SK-N-SH treated with all-trans-retinoic acid at 6 μM for 48 hours (cell line): ENCODE measurements around the gene FHOD3.

Experiments used
- ATAC-seq: fragments of 200-7000 bp; cut with Tn5 transposase; 3 replicates; pipeline ENCODE4 v1.9.1; 2020; ENCODE audit warnings: mild to moderate bottlenecking, moderate library complexity
- BACH2 ChIP-seq: fragments of 250-450 bp; sonication (Bioruptor Pico); IDR thresholded peaks from 2 replicates; pipeline ENCODE4 v1.9.0; 2021; ENCODE audit warnings: mild to moderate bottlenecking, borderline replicate concordance
- CSDC2 ChIP-seq: fragments of 250-450 bp; sonication (Bioruptor Pico); IDR thresholded peaks from 2 replicates; pipeline ENCODE4 v1.5.0; 2020; ENCODE audit warnings: mild to moderate bottlenecking, moderate library complexity
- ESRRG ChIP-seq: fragments of 250-450 bp; sonication (Bioruptor Pico); IDR thresholded peaks from 2 replicates; pipeline ENCODE4 v1.6.1; 2021; ENCODE audit warnings: mild to moderate bottlenecking
- ISL1 ChIP-seq: fragments of 250-450 bp; sonication (Bioruptor Pico); IDR thresholded peaks from 2 replicates; pipeline ENCODE4 v2.1.2; 2022; ENCODE audit warnings: mild to moderate bottlenecking, moderate library complexity
- OSR1 ChIP-seq: fragments of 250-450 bp; sonication (Bioruptor Pico); IDR thresholded peaks from 2 replicates; pipeline ENCODE4 v1.8.0; 2022; ENCODE audit warnings: moderate library complexity, mild to moderate bottlenecking, inconsistent platforms
- PPARA ChIP-seq: fragments of 250-450 bp; sonication (Bioruptor Pico); IDR thresholded peaks from 2 replicates; pipeline ENCODE4 v1.5.0; 2020; ENCODE audit warnings: mild to moderate bottlenecking, borderline replicate concordance
- RARB ChIP-seq: fragments of 250-450 bp; sonication (Bioruptor Pico); IDR thresholded peaks from 2 replicates; pipeline ENCODE4 v1.8.0; 2021; ENCODE audit warnings: mild to moderate bottlenecking, moderate library complexity
- SNAI2 ChIP-seq: fragments of 250-450 bp; sonication (Bioruptor Pico); IDR thresholded peaks from 2 replicates; pipeline ENCODE4 v1.5.0; 2020; ENCODE audit warnings: mild to moderate bottlenecking, moderate library complexity
- TCF4 ChIP-seq: fragments of 250-450 bp; sonication (Bioruptor Pico); IDR thresholded peaks from 2 replicates; pipeline ENCODE4 v1.8.0; 2021; ENCODE audit warnings: mild to moderate bottlenecking, moderate library complexity, borderline replicate concordance
- TOX ChIP-seq: fragments of 250-450 bp; sonication (Bioruptor Pico); IDR thresholded peaks from 2 replicates; pipeline ENCODE4 v1.8.0; 2021; ENCODE audit warnings: mild to moderate bottlenecking, moderate library complexity, borderline replicate concordance
- ZC3H10 ChIP-seq: fragments of 250-450 bp; sonication (Bioruptor Pico); IDR thresholded peaks from 2 replicates; pipeline ENCODE4 v1.5.1; 2021; ENCODE audit warnings: mild to moderate bottlenecking, moderate library complexity
- ZFP3 ChIP-seq: fragments of 250-450 bp; sonication (Bioruptor Pico); IDR thresholded peaks from 2 replicates; pipeline ENCODE4 v1.5.0; 2020; ENCODE audit warnings: mild to moderate bottlenecking, moderate library complexity
- ZFP30 ChIP-seq: fragments of 450-650 bp; formaldehyde crosslinking; IDR thresholded peaks from 2 replicates; pipeline ENCODE4 v1.5.0; 2022; ENCODE audit warnings: mild to moderate bottlenecking, moderate library complexity
- ZNF565 ChIP-seq: fragments of 450-650 bp; formaldehyde crosslinking; conservative IDR thresholded peaks from 2 replicates; pipeline ENCODE4 v1.5.0; 2020; ENCODE audit warnings: low read depth, mild to moderate bottlenecking, moderate library complexity
- ZNF70 ChIP-seq: fragments of 450-650 bp; formaldehyde crosslinking; IDR thresholded peaks from 2 replicates; pipeline ENCODE4 v1.5.0; 2020; ENCODE audit warnings: mild to moderate bottlenecking, moderate library complexity
- ZNF8 ChIP-seq: fragments of 450-650 bp; formaldehyde crosslinking; IDR thresholded peaks from 2 replicates; pipeline ENCODE4 v1.5.0; 2020; ENCODE audit warnings: mild to moderate bottlenecking, moderate library complexity
- TF ChIP-seq, protein P1 (sequence below): fragments of 250-450 bp; sonication (Bioruptor Pico); IDR thresholded peaks from 2 replicates; pipeline ENCODE4 v1.8.0; 2020; ENCODE audit warnings: mild to moderate bottlenecking, moderate library complexity, borderline replicate concordance
- TF ChIP-seq, protein P2 (sequence below): fragments of 250-450 bp; sonication (Bioruptor Pico); IDR thresholded peaks from 2 replicates; pipeline ENCODE4 v1.5.1; 2021; ENCODE audit warnings: mild to moderate bottlenecking, moderate library complexity
- TF ChIP-seq, protein P3 (sequence below): fragments of 250-450 bp; sonication (Bioruptor Pico); IDR thresholded peaks from 2 replicates; pipeline ENCODE4 v1.5.0; 2020; ENCODE audit warnings: mild to moderate bottlenecking, moderate library complexity
- TF ChIP-seq, protein P4 (sequence below): fragments of 250-450 bp; sonication (Bioruptor Pico); IDR thresholded peaks from 2 replicates; pipeline ENCODE4 v1.5.1; 2020; ENCODE audit warnings: low read depth, mild to moderate bottlenecking, moderate library complexity
- TF ChIP-seq, protein P5 (sequence below): fragments of 250-450 bp; sonication (Bioruptor Pico); IDR thresholded peaks from 2 replicates; pipeline ENCODE4 v1.8.0; 2021; ENCODE audit warnings: low read depth, mild to moderate bottlenecking, moderate library complexity, borderline replicate concordance

FHOD3 gene

DNA sequence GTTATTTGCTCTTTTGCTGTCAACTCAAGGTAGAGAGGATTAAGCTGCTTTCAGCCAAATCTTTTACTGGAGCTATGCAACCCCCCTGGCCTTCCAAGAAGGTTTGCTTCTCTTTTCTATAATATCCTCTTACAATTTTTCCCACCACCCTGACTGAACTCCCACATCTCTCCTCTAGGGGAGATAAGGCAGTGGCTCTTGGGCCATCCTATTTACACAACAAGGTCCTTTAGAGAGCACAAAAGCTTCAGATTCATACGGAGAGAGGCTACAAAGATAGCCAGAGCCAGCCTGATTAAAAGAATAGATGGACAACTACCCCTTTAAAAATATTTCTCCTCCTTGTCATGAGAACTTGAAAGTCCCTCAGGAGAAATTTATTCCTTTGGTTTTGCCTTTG lies 435.6 kb downstream of the FHOD3 start:
- ATAC-seq = no peak
- TF ChIP-seq TCF4 (CRISPR knock-in tag) = no peak
- no peak for TF ChIP-seq ESRRG (CRISPR knock-in tag)
- TF ChIP-seq, protein P1, sequence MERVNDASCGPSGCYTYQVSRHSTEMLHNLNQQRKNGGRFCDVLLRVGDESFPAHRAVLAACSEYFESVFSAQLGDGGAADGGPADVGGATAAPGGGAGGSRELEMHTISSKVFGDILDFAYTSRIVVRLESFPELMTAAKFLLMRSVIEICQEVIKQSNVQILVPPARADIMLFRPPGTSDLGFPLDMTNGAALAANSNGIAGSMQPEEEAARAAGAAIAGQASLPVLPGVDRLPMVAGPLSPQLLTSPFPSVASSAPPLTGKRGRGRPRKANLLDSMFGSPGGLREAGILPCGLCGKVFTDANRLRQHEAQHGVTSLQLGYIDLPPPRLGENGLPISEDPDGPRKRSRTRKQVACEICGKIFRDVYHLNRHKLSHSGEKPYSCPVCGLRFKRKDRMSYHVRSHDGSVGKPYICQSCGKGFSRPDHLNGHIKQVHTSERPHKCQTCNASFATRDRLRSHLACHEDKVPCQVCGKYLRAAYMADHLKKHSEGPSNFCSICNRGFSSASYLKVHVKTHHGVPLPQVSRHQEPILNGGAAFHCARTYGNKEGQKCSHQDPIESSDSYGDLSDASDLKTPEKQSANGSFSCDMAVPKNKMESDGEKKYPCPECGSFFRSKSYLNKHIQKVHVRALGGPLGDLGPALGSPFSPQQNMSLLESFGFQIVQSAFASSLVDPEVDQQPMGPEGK = no peak
- no peak for TF ChIP-seq TOX (CRISPR knock-in tag)
- TF ChIP-seq, protein P2, sequence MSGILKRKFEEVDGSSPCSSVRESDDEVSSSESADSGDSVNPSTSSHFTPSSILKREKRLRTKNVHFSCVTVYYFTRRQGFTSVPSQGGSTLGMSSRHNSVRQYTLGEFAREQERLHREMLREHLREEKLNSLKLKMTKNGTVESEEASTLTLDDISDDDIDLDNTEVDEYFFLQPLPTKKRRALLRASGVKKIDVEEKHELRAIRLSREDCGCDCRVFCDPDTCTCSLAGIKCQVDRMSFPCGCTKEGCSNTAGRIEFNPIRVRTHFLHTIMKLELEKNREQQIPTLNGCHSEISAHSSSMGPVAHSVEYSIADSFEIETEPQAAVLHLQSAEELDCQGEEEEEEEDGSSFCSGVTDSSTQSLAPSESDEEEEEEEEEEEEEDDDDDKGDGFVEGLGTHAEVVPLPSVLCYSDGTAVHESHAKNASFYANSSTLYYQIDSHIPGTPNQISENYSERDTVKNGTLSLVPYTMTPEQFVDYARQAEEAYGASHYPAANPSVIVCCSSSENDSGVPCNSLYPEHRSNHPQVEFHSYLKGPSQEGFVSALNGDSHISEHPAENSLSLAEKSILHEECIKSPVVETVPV (CRISPR knock-in tag) = no peak
- TF ChIP-seq CSDC2 (CRISPR knock-in tag) = no peak
- no peak for TF ChIP-seq RARB (CRISPR knock-in tag)
- TF ChIP-seq PPARA (CRISPR knock-in tag) = no peak
- TF ChIP-seq ZNF565 = no peak
- TF ChIP-seq OSR1 (CRISPR knock-in tag) = no peak
- no peak for TF ChIP-seq ZNF8 (CRISPR knock-in tag)
- TF ChIP-seq, protein P3, sequence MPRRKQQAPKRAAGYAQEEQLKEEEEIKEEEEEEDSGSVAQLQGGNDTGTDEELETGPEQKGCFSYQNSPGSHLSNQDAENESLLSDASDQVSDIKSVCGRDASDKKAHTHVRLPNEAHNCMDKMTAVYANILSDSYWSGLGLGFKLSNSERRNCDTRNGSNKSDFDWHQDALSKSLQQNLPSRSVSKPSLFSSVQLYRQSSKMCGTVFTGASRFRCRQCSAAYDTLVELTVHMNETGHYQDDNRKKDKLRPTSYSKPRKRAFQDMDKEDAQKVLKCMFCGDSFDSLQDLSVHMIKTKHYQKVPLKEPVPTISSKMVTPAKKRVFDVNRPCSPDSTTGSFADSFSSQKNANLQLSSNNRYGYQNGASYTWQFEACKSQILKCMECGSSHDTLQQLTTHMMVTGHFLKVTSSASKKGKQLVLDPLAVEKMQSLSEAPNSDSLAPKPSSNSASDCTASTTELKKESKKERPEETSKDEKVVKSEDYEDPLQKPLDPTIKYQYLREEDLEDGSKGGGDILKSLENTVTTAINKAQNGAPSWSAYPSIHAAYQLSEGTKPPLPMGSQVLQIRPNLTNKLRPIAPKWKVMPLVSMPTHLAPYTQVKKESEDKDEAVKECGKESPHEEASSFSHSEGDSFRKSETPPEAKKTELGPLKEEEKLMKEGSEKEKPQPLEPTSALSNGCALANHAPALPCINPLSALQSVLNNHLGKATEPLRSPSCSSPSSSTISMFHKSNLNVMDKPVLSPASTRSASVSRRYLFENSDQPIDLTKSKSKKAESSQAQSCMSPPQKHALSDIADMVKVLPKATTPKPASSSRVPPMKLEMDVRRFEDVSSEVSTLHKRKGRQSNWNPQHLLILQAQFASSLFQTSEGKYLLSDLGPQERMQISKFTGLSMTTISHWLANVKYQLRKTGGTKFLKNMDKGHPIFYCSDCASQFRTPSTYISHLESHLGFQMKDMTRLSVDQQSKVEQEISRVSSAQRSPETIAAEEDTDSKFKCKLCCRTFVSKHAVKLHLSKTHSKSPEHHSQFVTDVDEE = no peak
- no peak for TF ChIP-seq ZFP30
- no peak for TF ChIP-seq ZNF70 (CRISPR knock-in tag)
- TF ChIP-seq, protein P4, sequence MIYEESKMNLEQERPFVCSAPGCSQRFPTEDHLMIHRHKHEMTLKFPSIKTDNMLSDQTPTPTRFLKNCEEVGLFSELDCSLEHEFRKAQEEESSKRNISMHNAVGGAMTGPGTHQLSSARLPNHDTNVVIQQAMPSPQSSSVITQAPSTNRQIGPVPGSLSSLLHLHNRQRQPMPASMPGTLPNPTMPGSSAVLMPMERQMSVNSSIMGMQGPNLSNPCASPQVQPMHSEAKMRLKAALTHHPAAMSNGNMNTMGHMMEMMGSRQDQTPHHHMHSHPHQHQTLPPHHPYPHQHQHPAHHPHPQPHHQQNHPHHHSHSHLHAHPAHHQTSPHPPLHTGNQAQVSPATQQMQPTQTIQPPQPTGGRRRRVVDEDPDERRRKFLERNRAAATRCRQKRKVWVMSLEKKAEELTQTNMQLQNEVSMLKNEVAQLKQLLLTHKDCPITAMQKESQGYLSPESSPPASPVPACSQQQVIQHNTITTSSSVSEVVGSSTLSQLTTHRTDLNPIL (CRISPR knock-in tag) = no peak
- no peak for TF ChIP-seq ISL1 (CRISPR knock-in tag)
- TF ChIP-seq ZC3H10 (CRISPR knock-in tag) = no peak

DNA sequence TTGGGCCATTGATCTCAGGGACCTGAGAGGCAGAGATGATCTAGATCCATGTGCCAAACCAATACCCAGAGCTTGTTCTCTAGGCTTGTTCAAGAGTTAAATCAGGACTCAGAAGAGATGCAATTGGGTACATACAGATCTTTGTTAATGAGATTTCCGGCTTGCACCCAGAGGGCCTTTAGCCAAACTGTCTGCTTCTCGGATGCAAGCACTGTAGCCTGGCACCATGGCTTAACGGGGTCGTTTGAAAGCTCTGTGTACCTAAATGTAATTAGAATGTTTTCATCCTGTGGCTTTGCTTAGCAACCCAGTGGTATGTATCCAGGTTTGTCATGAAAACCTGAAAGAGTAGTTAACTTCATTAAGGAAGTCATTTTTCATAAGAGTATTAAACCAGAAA lies 437.1 kb downstream of the FHOD3 start:
- ATAC-seq = peak; percentile 52; the same call in 2 of the 3 replicates
- no peak for TF ChIP-seq BACH2
- TF ChIP-seq, protein P3 = no peak
- TF ChIP-seq, protein P4 (CRISPR knock-in tag) = no peak
- TF ChIP-seq, protein P1 = no peak
- TF ChIP-seq TCF4 (CRISPR knock-in tag) = no peak
- TF ChIP-seq SNAI2 (CRISPR knock-in tag) = no peak
- TF ChIP-seq ZFP3 (CRISPR knock-in tag) = no peak
- TF ChIP-seq, protein P5, sequence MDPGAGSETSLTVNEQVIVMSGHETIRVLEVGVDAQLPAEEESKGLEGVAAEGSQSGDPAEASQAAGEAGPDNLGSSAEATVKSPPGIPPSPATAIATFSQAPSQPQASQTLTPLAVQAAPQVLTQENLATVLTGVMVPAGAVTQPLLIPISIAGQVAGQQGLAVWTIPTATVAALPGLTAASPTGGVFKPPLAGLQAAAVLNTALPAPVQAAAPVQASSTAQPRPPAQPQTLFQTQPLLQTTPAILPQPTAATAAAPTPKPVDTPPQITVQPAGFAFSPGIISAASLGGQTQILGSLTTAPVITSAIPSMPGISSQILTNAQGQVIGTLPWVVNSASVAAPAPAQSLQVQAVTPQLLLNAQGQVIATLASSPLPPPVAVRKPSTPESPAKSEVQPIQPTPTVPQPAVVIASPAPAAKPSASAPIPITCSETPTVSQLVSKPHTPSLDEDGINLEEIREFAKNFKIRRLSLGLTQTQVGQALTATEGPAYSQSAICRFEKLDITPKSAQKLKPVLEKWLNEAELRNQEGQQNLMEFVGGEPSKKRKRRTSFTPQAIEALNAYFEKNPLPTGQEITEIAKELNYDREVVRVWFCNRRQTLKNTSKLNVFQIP (CRISPR knock-in tag) = no peak
- TF ChIP-seq TOX (CRISPR knock-in tag) = no peak
- TF ChIP-seq ZNF565 = no peak
- TF ChIP-seq ZNF8 (CRISPR knock-in tag) = no peak
- TF ChIP-seq ESRRG (CRISPR knock-in tag) = no peak
- no peak for TF ChIP-seq ISL1 (CRISPR knock-in tag)
- no peak for TF ChIP-seq ZFP30
- TF ChIP-seq, all 23 proteins: peak for 0
